GM12801 (cell line): ENCODE results near the gene AQP6.

Source experiments
- TF ChIP-seq, protein P1 (sequence below): IDR thresholded peaks from one replicate; pipeline ENCODE4 v1.5.1; 2011; ENCODE audit warnings: control low read depth; ENCODE audit not compliant: insufficient read length; ENCODE audit errors: extremely low read depth

The AQP6 gene

DNA sequence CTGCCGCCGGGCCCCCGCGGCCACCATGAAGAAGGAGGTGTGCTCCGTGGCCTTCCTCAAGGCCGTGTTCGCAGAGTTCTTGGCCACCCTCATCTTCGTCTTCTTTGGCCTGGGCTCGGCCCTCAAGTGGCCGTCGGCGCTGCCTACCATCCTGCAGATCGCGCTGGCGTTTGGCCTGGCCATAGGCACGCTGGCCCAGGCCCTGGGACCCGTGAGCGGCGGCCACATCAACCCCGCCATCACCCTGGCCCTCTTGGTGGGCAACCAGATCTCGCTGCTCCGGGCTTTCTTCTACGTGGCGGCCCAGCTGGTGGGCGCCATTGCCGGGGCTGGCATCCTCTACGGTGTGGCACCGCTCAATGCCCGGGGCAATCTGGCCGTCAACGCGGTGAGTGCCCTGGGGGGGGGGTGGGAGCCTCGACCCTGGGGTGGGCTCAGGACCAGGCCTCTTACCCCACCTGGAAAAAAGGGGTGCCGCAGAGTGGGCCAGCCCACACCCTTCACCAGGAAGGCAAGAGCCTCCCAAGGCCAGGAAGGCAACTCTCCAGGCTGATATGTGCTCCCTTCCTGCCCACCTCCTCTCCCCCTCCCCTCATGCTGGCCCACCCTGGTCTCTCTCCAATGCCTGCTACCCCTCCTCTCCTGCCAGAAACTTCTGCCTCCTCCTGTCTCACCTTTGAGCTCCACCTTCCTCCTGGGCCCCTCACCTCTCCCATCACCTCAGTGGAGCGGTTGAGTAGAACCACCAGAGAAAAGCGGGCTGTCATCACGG lies 10.6 kb upstream of the AQP6 start:
- TF ChIP-seq, protein P1, sequence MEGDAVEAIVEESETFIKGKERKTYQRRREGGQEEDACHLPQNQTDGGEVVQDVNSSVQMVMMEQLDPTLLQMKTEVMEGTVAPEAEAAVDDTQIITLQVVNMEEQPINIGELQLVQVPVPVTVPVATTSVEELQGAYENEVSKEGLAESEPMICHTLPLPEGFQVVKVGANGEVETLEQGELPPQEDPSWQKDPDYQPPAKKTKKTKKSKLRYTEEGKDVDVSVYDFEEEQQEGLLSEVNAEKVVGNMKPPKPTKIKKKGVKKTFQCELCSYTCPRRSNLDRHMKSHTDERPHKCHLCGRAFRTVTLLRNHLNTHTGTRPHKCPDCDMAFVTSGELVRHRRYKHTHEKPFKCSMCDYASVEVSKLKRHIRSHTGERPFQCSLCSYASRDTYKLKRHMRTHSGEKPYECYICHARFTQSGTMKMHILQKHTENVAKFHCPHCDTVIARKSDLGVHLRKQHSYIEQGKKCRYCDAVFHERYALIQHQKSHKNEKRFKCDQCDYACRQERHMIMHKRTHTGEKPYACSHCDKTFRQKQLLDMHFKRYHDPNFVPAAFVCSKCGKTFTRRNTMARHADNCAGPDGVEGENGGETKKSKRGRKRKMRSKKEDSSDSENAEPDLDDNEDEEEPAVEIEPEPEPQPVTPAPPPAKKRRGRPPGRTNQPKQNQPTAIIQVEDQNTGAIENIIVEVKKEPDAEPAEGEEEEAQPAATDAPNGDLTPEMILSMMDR: no peak

DNA sequence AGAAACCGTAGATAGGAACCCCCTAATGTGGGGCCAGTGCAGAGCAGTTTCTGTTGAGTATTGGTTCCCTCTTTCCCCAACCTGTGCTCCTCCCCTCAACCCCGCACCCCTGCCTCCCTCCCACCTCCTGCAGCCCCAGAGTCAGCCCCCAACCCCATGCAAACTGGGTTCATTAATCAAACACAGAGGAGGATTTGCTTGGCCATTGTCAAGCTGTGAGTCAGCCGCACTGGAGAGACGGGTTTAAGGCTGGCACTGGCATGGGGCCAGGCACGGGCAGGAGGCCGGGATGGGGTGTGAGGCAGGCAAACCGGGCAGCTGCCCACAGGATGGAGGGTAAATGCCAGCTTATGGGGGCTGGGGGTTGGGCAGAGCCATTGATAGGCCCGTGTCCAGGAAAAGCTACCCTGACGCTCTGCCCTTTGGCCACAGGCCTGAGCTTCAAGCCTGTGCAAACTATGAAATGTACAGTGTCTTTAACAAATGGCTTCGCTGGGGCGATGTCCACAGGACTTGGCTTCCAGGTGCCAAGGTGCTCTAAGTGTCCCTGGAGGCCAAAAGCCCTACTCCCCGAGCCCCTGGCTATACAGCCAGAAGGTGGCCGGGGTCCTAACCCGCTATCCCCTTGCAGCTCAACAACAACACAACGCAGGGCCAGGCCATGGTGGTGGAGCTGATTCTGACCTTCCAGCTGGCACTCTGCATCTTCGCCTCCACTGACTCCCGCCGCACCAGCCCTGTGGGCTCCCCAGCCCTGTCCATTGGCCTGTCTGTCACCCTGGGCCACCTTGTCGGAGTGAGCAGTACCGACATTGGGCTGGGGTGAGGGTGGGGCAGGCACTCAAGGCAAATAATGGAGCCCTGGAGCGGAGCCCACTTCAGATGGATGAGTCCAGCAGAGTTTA lies 9.6 kb upstream of the AQP6 start:
- TF ChIP-seq, protein P1: no peak

DNA sequence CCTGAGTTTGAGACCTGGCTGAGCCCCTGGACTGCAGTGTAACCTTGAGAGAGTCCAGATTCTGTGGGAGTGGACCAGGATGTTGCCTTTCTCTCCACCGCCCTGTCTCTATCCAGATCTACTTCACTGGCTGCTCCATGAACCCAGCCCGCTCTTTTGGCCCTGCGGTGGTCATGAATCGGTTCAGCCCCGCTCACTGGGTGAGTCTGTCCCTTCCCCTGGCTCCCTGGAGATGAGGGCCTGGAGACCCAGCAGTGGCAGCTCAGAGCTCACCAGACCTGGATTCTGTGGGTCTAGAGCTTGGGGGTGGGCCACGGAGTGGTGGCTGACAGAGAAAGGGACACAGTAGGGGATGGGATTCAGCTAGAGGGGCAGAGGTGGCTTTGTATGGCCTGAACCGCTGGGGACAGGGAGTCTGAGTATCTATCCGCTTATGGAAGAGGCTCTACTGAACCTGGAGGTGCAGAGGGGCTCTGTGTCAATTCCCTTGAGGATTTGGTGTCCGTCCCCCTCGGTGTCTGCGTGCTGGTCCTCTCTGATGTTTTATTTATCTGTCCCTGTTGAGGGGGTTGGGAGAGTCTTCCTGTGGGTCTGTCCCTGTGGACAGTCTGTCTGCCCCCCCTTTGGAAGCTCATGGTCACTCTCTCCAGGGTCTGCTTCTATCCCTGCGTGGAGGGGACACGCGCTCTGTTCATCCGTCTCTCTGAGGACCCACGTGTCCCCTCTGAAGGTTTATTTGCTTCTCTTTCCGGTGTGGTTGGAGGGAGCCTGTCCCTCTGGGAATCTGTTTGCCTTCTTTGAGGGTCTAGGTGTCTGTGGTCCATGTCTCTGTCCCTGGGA lies 8.6 kb upstream of the AQP6 start:
- TF ChIP-seq, protein P1: no peak

DNA sequence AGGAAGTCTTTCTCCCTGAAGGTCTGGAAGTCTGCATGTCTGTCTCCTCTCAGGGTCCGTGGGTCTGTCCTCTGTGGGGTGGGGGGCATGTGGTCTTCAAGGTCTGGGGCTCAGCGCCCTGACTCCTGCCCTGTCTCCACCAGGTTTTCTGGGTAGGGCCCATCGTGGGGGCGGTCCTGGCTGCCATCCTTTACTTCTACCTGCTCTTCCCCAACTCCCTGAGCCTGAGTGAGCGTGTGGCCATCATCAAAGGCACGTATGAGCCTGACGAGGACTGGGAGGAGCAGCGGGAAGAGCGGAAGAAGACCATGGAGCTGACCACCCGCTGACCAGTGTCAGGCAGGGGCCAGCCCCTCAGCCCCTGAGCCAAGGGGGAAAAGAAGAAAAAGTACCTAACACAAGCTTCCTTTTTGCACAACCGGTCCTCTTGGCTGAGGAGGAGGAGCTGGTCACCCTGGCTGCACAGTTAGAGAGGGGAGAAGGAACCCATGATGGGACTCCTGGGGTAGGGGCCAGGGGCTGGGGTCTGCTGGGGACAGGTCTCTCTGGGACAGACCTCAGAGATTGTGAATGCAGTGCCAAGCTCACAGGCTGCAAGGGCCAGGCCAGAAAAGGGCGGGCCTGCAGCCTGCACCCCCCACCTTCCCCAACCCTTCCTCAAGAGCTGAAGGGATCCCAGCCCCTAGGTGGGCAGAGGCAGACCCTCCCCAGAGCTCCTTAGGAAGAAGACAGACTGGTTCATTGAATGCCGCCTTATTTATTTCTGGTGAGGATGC lies 7.7 kb upstream of the AQP6 start:
- TF ChIP-seq, protein P1: no peak

DNA sequence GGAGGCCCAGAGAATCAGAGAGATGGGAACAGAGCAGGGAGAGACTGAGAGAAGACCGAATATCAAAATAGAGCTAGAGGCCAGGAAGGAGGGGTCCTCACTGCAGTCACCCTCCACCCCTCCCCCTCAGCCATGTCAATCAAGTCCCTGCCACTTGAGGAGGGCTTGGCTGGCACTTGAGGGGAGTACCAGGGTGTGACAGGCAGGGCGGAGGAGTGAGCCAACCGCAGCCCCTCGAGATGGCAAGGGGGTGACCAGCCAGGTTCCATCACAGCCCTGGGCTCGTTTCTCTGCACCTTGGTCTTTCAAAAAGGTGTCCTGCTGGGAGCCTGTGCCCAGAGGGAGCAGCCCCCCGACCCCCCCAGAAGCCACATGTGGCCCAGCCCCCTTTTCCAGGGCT lies 6.9 kb upstream of the AQP6 start:
- TF ChIP-seq, protein P1: no peak

DNA sequence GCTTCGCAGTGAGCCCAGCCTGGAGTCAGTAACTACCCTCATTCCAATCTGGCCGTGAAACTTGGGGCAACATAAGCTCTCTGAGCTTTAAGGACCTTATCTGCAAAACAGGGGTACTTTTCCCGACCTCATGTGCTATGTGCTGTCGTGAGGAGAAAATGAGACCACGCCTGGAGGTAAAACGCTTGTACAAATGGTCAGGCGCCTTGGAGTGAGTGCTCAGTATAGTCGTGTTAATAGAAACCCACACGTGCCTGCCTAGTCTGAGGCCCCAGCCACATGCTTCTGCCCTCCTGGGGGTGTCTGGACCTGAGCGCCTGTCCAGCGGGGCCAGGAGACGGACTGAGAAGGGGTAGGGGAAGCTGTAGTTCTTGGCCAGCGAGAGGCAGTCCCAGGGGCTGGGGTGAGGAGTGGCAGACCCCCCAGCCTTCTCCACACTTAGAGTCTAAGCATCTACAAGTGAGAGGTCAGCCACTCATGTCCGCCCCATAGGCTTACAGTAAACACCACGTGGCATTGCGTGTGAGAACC lies 6.2 kb upstream of the AQP6 start:
- TF ChIP-seq, protein P1: no peak
